ENCODE results near the gene COL13A1.

The COL13A1 gene

DNA sequence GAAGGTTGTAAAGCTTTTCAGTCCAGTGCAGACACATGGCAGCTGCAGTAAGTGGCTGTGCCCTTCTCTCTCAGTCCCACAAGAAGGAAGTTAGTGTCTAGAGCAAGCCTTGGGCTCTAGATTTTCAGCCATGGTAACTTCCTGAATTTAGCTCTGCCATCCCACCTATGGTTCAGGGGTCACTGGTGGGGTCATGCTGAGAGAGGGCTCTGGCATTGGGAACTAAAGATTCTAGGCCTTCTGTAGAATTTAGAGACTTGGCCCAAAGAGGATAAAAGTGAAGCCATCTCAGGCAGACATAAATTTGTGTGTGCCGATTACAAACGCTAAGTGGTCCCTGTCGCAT is 113.5 kb downstream of the COL13A1 start:
- no peaks in the 10 kb centered on the region for H3K36me3 ChIP-seq (ENCODE audit: low read depth)
- H3K9me3 ChIP-seq (ENCODE audit: severe bottlenecking): no peaks in the 10 kb centered on the region
- no peaks in the 10 kb centered on the region for H3K27me3 ChIP-seq (ENCODE audit: insufficient read depth, poor library complexity, severe bottlenecking)
- ATAC-seq (ENCODE audit: low read depth) (no peak), DNase-seq (ENCODE audit: low spot score) (no peak)
- TF ChIP-seq, protein P1, sequence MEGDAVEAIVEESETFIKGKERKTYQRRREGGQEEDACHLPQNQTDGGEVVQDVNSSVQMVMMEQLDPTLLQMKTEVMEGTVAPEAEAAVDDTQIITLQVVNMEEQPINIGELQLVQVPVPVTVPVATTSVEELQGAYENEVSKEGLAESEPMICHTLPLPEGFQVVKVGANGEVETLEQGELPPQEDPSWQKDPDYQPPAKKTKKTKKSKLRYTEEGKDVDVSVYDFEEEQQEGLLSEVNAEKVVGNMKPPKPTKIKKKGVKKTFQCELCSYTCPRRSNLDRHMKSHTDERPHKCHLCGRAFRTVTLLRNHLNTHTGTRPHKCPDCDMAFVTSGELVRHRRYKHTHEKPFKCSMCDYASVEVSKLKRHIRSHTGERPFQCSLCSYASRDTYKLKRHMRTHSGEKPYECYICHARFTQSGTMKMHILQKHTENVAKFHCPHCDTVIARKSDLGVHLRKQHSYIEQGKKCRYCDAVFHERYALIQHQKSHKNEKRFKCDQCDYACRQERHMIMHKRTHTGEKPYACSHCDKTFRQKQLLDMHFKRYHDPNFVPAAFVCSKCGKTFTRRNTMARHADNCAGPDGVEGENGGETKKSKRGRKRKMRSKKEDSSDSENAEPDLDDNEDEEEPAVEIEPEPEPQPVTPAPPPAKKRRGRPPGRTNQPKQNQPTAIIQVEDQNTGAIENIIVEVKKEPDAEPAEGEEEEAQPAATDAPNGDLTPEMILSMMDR (IDR thresholded peaks at IDR 0.05; ENCODE audit: poor library complexity, severe bottlenecking): no peak
- no peaks in the 10 kb centered on the region for H3K4me1 ChIP-seq (ENCODE audit: insufficient read depth, poor library complexity, severe bottlenecking)
- no peak overlapping the region for H3K27ac ChIP-seq (ENCODE audit: poor library complexity, severe bottlenecking)
- H3K4me3 ChIP-seq (ENCODE audit: severe bottlenecking): no peak overlapping the region

DNA sequence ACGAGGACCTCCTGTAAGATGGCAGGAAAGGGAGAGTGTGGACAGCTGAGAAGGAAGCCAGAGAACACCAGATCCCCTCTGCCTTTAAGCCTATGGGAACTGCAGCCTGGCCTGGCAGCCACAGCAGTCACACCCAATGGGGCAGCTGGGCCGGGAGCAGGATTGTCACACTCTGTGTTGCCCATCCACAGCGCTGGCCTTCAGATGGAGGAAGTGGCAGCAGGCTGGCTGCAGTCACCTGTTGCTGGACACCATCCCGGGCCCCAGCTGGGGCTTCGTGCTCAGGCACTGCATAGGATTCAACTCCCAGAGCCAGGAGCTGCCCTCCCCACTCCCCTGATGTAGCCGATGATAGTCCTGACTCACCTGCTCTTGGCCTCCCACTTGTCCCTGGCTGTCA is 114.4 kb downstream of the COL13A1 start:
- Histone ChIP-seq H3K27me3 (ENCODE audit: insufficient read depth, poor library complexity, severe bottlenecking) (no peaks in the 10 kb centered on the region), H3K4me3 (ENCODE audit: severe bottlenecking) (no peak overlapping the region), H3K27ac (ENCODE audit: poor library complexity, severe bottlenecking) (no peak overlapping the region), H3K4me1 (ENCODE audit: insufficient read depth, poor library complexity, severe bottlenecking) (no peaks in the 10 kb centered on the region), H3K9me3 (ENCODE audit: severe bottlenecking) (no peaks in the 10 kb centered on the region), H3K36me3 (ENCODE audit: low read depth) (no peaks in the 10 kb centered on the region)
- ATAC-seq (ENCODE audit: low read depth) (no peak), DNase-seq (ENCODE audit: low spot score) (no peak)
- TF ChIP-seq, protein P1 (IDR thresholded peaks at IDR 0.05; ENCODE audit: poor library complexity, severe bottlenecking): no peak

DNA sequence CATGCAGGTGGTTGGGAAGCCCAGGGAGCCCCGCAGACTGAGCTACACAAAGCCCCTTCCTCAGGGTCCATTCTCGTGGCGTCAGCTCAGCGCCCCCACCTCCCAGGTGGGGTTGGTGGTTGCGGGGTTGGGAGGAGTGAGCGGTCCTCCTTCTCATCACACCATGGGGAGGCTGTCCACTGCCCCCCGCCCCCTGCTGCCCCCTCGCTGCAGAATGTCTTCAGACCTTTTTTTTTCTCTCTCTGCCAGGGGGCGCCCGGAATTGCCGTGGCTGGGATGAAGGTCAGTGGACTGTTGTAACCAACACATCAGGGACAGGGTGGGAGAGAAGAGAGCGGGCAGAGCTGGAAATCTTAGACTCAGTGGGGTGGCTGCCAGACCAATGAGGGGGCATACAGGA is 116.3 kb downstream of the COL13A1 start:
- Histone ChIP-seq H3K9me3 (ENCODE audit: severe bottlenecking) (no peaks in the 10 kb centered on the region), H3K27me3 (ENCODE audit: insufficient read depth, poor library complexity, severe bottlenecking) (no peaks in the 10 kb centered on the region), H3K4me1 (ENCODE audit: insufficient read depth, poor library complexity, severe bottlenecking) (no peaks in the 10 kb centered on the region), H3K27ac (ENCODE audit: poor library complexity, severe bottlenecking) (no peak overlapping the region), H3K36me3 (ENCODE audit: low read depth) (no peaks in the 10 kb centered on the region), H3K4me3 (ENCODE audit: severe bottlenecking) (no peak overlapping the region)
- no peak for DNase-seq (ENCODE audit: low spot score)
- ATAC-seq (ENCODE audit: low read depth): no peak
- TF ChIP-seq, protein P1 (IDR thresholded peaks at IDR 0.05; ENCODE audit: poor library complexity, severe bottlenecking): no peak

DNA sequence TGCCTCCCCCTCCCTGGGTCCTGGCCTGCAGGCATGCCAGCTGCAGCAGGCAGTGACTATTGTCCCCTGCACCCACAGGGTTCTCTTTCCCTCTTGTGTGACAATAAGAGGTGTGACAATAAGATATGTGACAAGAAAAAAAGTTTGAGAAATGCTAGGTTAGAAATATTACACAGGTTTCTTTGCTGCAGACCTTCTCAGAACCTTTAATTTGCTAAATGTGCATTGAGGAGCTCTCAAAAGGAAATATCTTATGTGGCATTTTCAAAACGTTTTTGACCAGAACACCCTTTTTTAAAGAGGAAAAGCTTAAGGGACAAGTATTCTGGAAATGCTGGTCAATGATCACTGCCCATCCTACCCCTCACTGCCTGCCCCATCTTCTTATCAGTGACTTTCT is 117.5 kb downstream of the COL13A1 start:
- no peak overlapping the region for H3K27ac ChIP-seq (ENCODE audit: poor library complexity, severe bottlenecking)

DNA sequence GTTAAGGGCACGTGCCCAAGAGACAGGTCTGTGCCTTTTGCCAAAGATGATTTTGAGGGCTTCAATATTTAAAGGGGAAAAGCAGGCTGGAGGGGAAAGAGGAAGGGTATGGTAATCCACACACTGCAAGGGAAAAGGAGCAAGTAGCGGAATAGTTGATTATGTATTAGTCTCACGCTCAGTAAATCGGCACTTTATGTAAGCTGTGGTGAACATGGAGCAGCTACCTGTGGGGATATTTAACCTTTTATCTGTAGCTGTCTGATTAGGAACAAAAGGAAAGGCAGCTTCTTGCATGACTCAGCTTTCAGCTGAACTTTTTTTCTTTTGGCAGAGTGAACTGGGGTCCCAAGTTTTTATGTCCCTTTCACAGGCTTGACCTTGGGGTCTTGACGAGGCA is 123.4 kb downstream of the COL13A1 start:
- DNase-seq (ENCODE audit: low spot score) (no peak), ATAC-seq (ENCODE audit: low read depth) (no peak)
- Histone ChIP-seq H3K9me3 (ENCODE audit: severe bottlenecking) (no peaks in the 10 kb centered on the region), H3K4me1 (ENCODE audit: insufficient read depth, poor library complexity, severe bottlenecking) (no peaks in the 10 kb centered on the region), H3K36me3 (ENCODE audit: low read depth) (no peaks in the 10 kb centered on the region), H3K27me3 (ENCODE audit: insufficient read depth, poor library complexity, severe bottlenecking) (no peaks in the 10 kb centered on the region), H3K4me3 (ENCODE audit: severe bottlenecking) (no peak overlapping the region), H3K27ac (ENCODE audit: poor library complexity, severe bottlenecking) (no peak overlapping the region)
- TF ChIP-seq, protein P1 (IDR thresholded peaks at IDR 0.05; ENCODE audit: poor library complexity, severe bottlenecking): no peak

More for the DNA sequence above, 117.5 kb downstream of the COL13A1 start:
- DNase-seq (ENCODE audit: low spot score) (no peak), ATAC-seq (ENCODE audit: low read depth) (no peak)
- TF ChIP-seq, protein P1 (IDR thresholded peaks at IDR 0.05; ENCODE audit: poor library complexity, severe bottlenecking): no peak
- no peaks in the 10 kb centered on the region for H3K36me3 ChIP-seq (ENCODE audit: low read depth)
- H3K4me3 ChIP-seq (ENCODE audit: severe bottlenecking): no peak overlapping the region
- no peaks in the 10 kb centered on the region for H3K9me3 ChIP-seq (ENCODE audit: severe bottlenecking)
- no peaks in the 10 kb centered on the region for H3K4me1 ChIP-seq (ENCODE audit: insufficient read depth, poor library complexity, severe bottlenecking)
- no peaks in the 10 kb centered on the region for H3K27me3 ChIP-seq (ENCODE audit: insufficient read depth, poor library complexity, severe bottlenecking)
